Effector memory CD4-positive, alpha-beta T cell (primary cell): ENCODE results near the gene PDE4B.

Source experiments
- DNase-seq, 3 donors: peaks; one replicate each; pipeline ENCODE4 v3.0.0-alpha.2; 2020
- H3K27ac ChIP-seq: 2 replicates; pipeline ENCODE4 v1.7.0; 2013; ENCODE audit warnings: mild to moderate bottlenecking, low read length, moderate library complexity; ENCODE audit not compliant: insufficient read depth, poor library complexity, severe bottlenecking
- H3K27me3 ChIP-seq: replicated peaks from 2 replicates; pipeline ENCODE4 v1.7.0; 2013; ENCODE audit warnings: mild to moderate bottlenecking, low read length; ENCODE audit not compliant: insufficient read depth, control insufficient read depth, poor library complexity, severe bottlenecking
- H3K36me3 ChIP-seq: 2 replicates; pipeline ENCODE4 v1.7.0; 2013; ENCODE audit warnings: mild to moderate bottlenecking, low read length, moderate library complexity; ENCODE audit not compliant: control insufficient read depth, insufficient read depth
- H3K4me1 ChIP-seq: 2 replicates; pipeline ENCODE4 v1.7.0; 2013; ENCODE audit warnings: low read length, mild to moderate bottlenecking; ENCODE audit not compliant: control insufficient read depth, insufficient read depth, poor library complexity, severe bottlenecking
- H3K4me3 ChIP-seq: 2 replicates; pipeline ENCODE4 v1.7.0; 2013; ENCODE audit warnings: low read length, low read depth, mild to moderate bottlenecking; ENCODE audit not compliant: insufficient read depth, poor library complexity, severe bottlenecking
- H3K9me3 ChIP-seq: 2 replicates; pipeline ENCODE4 v1.7.0; 2013; ENCODE audit warnings: mild to moderate bottlenecking, low read length, moderate library complexity; ENCODE audit not compliant: control insufficient read depth

PDE4B gene

DNA sequence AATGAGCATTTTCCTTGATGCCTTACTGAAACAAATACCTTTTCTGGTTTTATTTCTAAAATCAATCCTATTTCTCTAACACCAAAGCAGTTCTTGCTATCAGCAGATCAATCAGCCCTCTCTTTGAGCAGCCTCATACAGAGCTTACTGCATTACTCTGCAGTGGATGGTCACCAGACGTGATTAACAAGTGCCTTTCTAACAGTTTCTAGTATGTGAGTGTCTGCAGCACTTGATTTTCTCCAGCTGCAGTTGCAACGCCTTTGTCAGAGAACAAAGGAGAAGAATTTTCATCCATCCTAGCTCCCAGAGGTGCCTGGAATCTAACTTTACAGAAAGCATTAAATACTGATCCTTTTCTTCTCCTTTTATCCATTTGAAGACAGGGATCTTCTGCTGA, 563.9 kb downstream of the PDE4B start:
- DNase-seq = no peak
- H3K27ac ChIP-seq = no peak overlapping the region
- H3K27me3 ChIP-seq = no peaks in the 10 kb centered on the region
- peaks cover 20% of the 10 kb centered on the region for H3K36me3 ChIP-seq
- no peak overlapping the region for H3K4me3 ChIP-seq
- H3K4me1 ChIP-seq = peaks cover 44% of the 10 kb centered on the region
- no peaks in the 10 kb centered on the region for H3K9me3 ChIP-seq

GRCh38 chr1:66357021-66357420, 564.3 kb downstream of the PDE4B start:
- no peak for DNase-seq
- Histone ChIP-seq H3K4me1 (peaks cover 40% of the 10 kb centered on the region), H3K9me3 (no peaks in the 10 kb centered on the region), H3K4me3 (no peak overlapping the region), H3K27me3 (no peaks in the 10 kb centered on the region), H3K27ac (peak overlapping the region; percentile 5), H3K36me3 (peaks cover 24% of the 10 kb centered on the region)

DNA sequence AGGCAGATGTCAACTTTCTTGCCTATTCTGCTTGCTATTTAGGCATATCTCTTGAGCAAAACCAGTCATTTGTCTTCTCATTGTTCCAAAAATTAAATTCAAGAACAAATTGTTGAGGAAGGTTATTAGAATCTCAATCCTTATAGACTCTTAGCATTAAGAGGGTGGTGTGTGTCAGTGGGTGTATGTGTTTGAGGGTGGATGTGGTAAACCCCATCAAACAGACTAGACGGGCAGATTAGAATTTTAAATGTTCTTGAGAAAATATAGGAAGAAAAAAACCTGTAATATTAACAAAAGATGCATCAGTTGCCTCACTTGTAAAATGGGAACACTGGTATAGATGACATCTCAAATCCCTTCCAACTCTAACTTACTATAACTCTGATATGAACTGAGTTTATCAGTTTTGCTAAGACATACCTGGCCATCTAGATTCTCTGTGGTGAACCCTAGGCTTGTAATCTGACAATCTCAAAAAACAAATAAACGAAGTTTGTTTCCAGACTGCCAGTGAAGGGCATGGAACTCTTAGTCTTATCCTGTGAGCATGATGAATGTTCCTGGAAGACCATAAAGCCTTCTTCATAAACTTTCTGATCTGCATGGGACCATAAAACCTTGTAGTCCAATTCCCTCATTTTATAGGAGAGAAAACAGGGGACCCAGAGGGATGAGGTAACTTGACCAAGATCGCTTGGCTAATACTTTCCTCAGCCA, 564.9 kb downstream of the PDE4B start:
- H3K4me1 ChIP-seq = peaks cover 36% of the 10 kb centered on the region
- H3K36me3 ChIP-seq = peaks cover 30% of the 10 kb centered on the region
- no peaks in the 10 kb centered on the region for H3K9me3 ChIP-seq
- no peak overlapping the region for H3K4me3 ChIP-seq
- no peak for DNase-seq
- H3K27me3 ChIP-seq = no peaks in the 10 kb centered on the region
- H3K27ac ChIP-seq = peak overlapping the region; percentile 6

GRCh38 chr1:66359269-66359668, 566.6 kb downstream of the PDE4B start:
- no peaks in the 10 kb centered on the region for H3K9me3 ChIP-seq
- H3K4me1 ChIP-seq = peaks cover 27% of the 10 kb centered on the region
- H3K4me3 ChIP-seq = no peak overlapping the region
- H3K27me3 ChIP-seq = no peaks in the 10 kb centered on the region
- no peak for DNase-seq
- H3K27ac ChIP-seq = no peak overlapping the region
- H3K36me3 ChIP-seq = peaks cover 45% of the 10 kb centered on the region

GRCh38 chr1:66359815-66360214, 567.1 kb downstream of the PDE4B start:
- no peak for DNase-seq
- H3K9me3 ChIP-seq = no peaks in the 10 kb centered on the region
- no peak overlapping the region for H3K27ac ChIP-seq
- H3K36me3 ChIP-seq = peaks cover 51% of the 10 kb centered on the region
- H3K27me3 ChIP-seq = no peaks in the 10 kb centered on the region
- peaks cover 30% of the 10 kb centered on the region for H3K4me1 ChIP-seq
- H3K4me3 ChIP-seq = no peak overlapping the region

GRCh38 chr1:66360285-66360724, 567.6 kb downstream of the PDE4B start:
- Histone ChIP-seq H3K27ac (no peak overlapping the region), H3K4me1 (peaks cover 31% of the 10 kb centered on the region)
- DNase-seq = no peak

GRCh38 chr1:66364578-66365391, 572.1 kb downstream of the PDE4B start:
- no peak for DNase-seq
- Histone ChIP-seq H3K27me3 (no peaks in the 10 kb centered on the region), H3K36me3 (peaks cover 78% of the 10 kb centered on the region), H3K27ac (no peak overlapping the region), H3K4me3 (no peak overlapping the region), H3K9me3 (no peaks in the 10 kb centered on the region), H3K4me1 (peaks cover 23% of the 10 kb centered on the region)

More at GRCh38 chr1:66360285-66360724, 567.6 kb downstream of the PDE4B start:
- no peaks in the 10 kb centered on the region for H3K27me3 ChIP-seq
- H3K9me3 ChIP-seq = no peaks in the 10 kb centered on the region
- H3K4me3 ChIP-seq = no peak overlapping the region
- H3K36me3 ChIP-seq = peaks cover 56% of the 10 kb centered on the region

GRCh38 chr1:66365635-66366034, 572.9 kb downstream of the PDE4B start:
- peaks cover 83% of the 10 kb centered on the region for H3K36me3 ChIP-seq
- H3K4me1 ChIP-seq = peaks cover 20% of the 10 kb centered on the region
- no peak overlapping the region for H3K27ac ChIP-seq
- no peak for DNase-seq
- no peak overlapping the region for H3K4me3 ChIP-seq
- no peaks in the 10 kb centered on the region for H3K27me3 ChIP-seq
- no peaks in the 10 kb centered on the region for H3K9me3 ChIP-seq

DNA sequence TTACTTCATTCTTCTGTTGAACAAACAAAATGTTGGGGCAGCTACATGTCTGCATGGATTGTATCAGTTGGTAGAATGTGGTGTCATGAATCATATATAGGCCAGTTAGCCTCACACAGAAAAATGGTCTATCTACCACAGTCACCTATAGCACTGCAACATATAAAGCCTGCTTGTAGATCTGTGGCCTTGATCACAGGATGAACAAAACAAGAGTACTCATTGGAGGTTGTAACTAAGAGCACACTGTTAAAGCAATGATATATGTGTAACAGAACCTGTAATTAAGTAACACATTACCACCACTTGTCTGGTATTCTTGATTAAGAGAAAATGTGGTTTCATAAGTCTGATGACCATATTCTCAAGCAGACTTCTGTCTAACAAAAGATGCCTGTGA, 573.9 kb downstream of the PDE4B start:
- H3K4me1 ChIP-seq = peaks cover 27% of the 10 kb centered on the region
- H3K9me3 ChIP-seq = no peaks in the 10 kb centered on the region
- H3K36me3 ChIP-seq = peaks cover 82% of the 10 kb centered on the region
- peak overlapping the region; percentile 9 for H3K27ac ChIP-seq
- no peaks in the 10 kb centered on the region for H3K27me3 ChIP-seq
- H3K4me3 ChIP-seq = no peak overlapping the region
- DNase-seq = no peak

DNA sequence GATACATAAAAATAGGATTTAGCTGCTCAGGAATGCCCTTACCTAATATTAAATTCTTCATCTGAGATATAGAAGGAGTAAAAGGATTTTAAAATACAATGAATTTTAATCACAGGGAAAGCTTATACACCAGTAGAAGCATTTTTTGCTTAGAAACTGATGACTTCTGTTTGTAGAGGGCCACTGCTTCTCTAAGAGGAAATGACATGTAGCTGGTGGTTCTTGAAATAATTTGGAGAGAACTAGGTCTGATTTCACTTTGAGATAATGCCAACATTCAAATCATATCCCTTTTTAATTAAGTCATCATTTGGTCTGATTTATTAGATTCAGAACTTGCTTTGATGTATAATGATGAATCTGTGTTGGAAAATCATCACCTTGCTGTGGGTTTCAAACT, 574.7 kb downstream of the PDE4B start:
- no peak for DNase-seq
- H3K4me1 ChIP-seq = peaks cover 34% of the 10 kb centered on the region
- peaks cover 82% of the 10 kb centered on the region for H3K36me3 ChIP-seq
- H3K27ac ChIP-seq = no peak overlapping the region
- H3K9me3 ChIP-seq = no peaks in the 10 kb centered on the region
- H3K27me3 ChIP-seq = no peaks in the 10 kb centered on the region
- no peak overlapping the region for H3K4me3 ChIP-seq
